ENCODE results near the gene PRKCH.
A peak's percentile ranks its signal among the peaks of the same experiment; 100 is the strongest.
"Not testable (repeated sequence)": the region's sequence is repeated elsewhere in the genome, so short reads cannot be mapped to it uniquely, and the experiment has no call there.

PRKCH gene

DNA sequence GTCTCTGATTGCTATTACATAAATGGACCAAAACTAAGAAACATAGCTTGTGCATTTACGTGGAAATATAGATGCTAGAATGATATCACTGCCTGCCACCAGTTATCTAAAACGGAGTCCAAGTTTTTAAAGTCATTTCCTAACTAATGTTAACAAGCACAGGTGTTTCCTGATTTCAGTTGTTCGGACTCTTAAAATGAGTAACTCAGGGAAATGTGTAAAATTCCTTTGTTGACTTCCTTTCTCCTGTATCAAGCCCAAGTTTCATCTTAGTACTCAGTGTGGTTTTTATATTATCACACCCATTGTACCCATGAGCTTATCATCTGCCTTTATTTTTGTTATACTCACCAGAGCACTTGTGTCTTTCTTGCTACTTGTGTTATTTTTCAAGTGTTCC lies 13.2 kb upstream of the PRKCH start:
- DNase-seq (ENCODE audit: low read depth) = no peak

- DNase-seq (ENCODE audit: low read depth) = not testable (repeated sequence)
Observed at GRCh38 chr14:61308701-61309100, 12.7 kb upstream of the PRKCH start.

GRCh38 chr14:61315313-61315712 lies 6.1 kb upstream of the PRKCH start:
- DNase-seq (ENCODE audit: low read depth) = no peak

GRCh38 chr14:61319086-61319485 lies 2.3 kb upstream of the PRKCH start:
- DNase-seq (ENCODE audit: low read depth) = no peak

GRCh38 chr14:61319706-61320105 lies 1.7 kb upstream of the PRKCH start:
- DNase-seq (ENCODE audit: low read depth) = no peak

- not testable (repeated sequence) for DNase-seq (ENCODE audit: low read depth)
Observed at GRCh38 chr14:61320170-61320569, 1.2 kb upstream of the PRKCH start.

DNA sequence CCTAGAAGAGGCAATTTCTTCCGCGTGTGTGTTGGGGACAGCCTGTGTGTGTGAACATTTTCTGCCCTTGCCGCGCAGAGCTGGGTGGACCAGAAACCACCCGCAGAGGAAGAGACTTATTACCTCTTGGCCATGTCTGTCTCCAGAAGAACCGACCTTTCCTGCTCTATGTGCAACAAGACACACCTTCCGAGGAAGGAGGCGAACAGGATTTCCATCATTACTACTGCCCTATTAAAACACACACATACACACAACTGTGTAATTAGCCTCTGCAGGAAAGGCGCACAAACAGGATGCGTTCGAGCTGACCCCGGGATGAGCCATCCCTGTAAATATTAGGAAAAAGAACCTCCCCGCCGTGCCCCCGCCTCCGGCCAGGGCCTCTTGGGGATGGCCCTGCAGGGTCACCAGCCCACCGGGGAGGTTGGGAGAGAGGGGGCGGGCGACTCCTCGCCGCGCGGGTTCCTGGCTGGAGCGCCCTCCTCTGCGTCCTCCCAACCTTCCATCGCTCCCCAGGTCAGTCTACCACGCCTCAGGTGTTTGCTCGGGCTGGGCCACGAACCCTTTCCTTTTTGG lies 484 bp upstream of the PRKCH start:
- DNase-seq (ENCODE audit: low read depth) = no peak

- no peak for DNase-seq (ENCODE audit: low read depth)
Observed at GRCh38 chr14:61322011-61322798, 826 bp downstream of the PRKCH start.

- no peak for DNase-seq (ENCODE audit: low read depth)
Observed at GRCh38 chr14:61322799-61323290, 1.5 kb downstream of the PRKCH start.

GRCh38 chr14:61323970-61324369 lies 2.6 kb downstream of the PRKCH start:
- no peak for DNase-seq (ENCODE audit: low read depth)

DNA sequence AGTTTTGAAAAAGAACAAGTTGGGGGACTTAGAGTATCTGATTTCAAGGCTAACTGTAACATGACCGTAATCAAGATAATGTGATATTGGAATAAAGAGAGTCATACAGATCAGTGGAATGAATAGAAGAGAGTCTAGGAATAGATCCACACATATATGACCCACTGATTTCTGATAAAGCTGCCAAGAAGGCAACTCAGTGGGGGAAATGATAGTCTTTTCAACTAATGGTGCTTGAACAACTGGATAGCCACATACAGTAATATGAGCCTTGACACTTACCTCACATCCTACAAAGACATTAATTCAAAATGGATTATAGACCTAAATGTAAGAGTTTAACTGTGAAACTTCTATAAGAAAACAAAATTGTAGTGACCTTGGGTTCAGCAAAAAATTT lies 3.8 kb downstream of the PRKCH start:
- DNase-seq (ENCODE audit: low read depth) = no peak

GRCh38 chr14:61326146-61326545 lies 4.8 kb downstream of the PRKCH start:
- no peak for DNase-seq (ENCODE audit: low read depth)

DNA sequence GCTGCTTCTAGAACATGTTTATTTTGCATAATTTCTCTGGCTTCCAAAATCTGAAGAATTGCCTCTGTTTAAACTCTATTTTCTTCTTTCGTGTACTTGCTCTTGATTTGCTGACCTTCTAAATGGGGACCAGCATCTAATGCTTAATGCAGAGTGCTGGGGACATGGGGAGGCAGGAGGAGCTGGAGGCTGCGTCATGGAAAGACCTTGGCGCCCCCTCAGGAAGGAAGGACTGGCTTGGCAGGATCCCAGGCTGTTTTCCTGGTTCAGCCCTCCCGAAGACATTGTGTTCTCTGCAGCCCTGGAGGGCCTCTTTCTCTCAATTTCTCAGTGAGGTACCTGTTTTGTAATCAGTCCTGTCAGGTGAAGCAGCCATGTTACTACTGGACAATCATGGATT lies 5.5 kb downstream of the PRKCH start:
- peak; percentile 4 for DNase-seq (ENCODE audit: low read depth)

DNA sequence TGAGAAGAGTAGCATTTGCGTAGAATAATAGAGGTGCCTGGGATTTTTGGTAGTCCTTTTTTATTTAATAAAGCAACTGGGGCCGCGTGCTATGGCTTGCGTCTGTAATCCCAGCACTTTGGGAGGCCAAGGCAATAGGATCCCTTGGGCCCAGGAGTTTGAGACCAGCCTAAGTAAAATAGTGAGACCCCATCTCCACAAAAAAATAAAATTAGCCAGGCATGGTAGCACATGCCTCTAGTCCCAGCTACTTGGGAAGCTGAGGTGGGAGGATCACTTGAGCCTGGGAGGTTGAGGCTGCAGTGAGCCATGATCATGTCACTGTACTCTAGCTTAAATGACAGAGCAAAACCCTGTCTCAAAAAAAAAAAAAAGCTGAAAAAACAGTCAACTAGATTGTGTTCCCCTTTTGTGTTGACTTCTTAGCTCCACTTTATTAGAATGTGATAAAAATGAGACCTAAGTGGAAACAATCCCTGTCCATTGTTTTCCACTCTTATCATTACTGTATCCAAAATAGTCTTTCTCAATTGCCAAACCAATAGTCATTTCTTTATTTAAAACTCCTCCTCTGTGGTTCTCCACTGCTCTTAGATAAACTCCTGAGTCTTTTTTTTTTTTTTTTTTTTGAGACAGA lies 7.4 kb downstream of the PRKCH start:
- no peak for DNase-seq (ENCODE audit: low read depth)

DNA sequence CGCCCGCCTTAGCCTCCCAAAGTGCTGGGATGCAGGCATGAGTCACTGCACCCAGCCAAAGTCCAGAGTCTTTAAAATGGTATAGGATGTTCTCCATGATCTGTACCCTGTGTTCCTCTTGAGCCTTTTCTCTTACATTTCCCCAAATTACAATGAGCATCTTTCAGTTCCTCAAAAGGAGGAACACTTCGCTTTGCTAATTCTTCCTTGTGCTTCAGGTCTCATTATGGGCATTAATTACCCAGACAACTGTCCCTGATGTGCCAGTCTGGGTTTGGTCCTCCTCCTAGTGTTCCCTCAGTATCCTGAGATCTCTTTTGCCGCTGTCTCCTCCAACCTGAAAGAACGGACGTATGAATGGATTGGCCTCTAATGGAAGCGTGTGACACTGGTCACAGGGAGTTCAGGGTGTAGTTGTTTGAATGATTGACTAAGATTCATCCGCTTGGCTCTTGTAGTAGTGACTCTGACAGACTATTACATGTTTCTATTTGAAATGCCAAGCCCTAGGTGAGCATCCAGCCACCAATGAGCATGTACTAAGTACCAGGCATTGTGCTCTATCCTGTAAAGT lies 8.2 kb downstream of the PRKCH start:
- DNase-seq (ENCODE audit: low read depth) = no peak

GRCh38 chr14:61330511-61330910 lies 9.1 kb downstream of the PRKCH start:
- no peak for DNase-seq (ENCODE audit: low read depth)

DNA sequence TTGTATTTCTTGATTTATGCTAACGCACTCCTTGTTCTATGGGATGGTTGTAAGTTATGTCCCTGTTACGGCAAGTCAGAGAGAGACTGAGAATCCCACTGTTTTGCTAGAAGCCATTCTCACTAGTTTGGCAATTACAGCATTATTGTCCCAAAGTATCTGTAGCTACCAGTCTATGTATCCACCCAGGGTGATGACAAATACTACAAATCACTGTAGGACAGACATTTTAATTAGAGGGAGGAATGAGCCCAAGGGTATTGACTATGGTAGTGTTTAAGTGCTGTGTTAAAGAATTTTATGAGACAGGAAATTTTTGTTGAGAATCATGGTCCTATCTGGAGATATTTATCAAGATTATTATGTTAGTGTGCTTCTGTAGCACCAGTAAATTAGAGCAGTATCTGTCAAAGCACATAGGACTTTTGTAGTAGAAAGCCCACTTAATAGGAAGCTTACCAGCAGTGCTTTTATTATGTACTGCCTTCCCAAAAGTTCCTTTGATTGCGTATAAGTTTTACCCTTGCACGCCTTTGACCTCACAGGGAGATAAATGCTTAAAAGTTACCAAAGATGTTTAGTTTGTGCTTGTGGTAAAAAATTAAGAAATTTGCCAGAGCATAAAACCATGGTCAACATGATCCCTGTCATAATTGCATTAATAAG lies 10.7 kb downstream of the PRKCH start:
- DNase-seq (ENCODE audit: low read depth) = no peak

DNA sequence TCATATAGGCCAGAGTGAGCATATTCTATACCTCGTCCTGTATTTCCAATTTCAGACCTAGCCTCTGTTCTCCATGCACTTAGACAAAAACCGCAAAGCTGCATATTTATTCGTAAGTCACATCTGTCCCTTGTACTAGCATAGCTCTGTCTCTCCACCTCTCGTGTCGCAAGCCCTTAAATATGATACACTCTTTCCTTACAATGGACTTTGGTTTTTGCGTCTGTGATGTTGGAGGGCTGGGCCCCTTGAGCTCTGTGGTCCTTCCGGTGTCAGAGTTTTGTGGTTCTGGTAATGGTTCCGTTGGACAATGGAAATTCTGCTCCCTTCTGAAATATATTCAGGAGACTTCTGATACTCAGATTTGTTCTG lies 11.3 kb downstream of the PRKCH start:
- DNase-seq (ENCODE audit: low read depth) = no peak

- no peak for DNase-seq (ENCODE audit: low read depth)
Observed at GRCh38 chr14:61333087-61333486, 11.7 kb downstream of the PRKCH start.

- DNase-seq (ENCODE audit: low read depth) = no peak
Observed at GRCh38 chr14:61334197-61334701, 12.9 kb downstream of the PRKCH start.

DNA sequence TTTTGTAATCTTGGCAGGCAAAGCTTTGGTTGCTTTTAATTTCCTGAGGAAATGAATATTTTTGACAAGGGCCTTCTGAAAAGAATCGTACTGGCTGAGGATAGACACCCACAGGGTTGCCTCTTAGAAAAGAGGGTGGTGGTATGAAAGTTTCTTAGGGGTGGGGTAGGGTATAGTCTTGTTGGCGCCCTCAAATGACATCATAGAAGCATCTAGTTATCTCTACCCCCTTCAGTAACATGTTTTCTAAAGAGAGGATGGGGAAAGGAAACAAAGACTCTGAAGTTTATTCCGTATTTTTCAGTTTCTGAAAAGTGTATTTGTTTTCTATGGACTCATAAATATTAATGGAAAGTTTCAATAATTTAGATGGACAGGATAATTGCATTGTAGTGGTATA lies 13.7 kb downstream of the PRKCH start:
- no peak for DNase-seq (ENCODE audit: low read depth)

- no peak for DNase-seq (ENCODE audit: low read depth)
Observed at GRCh38 chr14:61335671-61336275, 14.4 kb downstream of the PRKCH start.

Measured in fibroblast of gingiva (primary cell).